HepG2 (cell line): Measurements from ENCODE around the gene KCNT2. TPM values are rescaled to one million over a fixed set of nuclear protein-coding genes. Genes with fewer than 3 reads are reported as not detected.

Source experiments
- ATAC-seq: fragments of 200-7000 bp; cut with Tn5 transposase; 3 replicates; pipeline ENCODE4 v1.9.1; 2020; ENCODE audit warnings: mild to moderate bottlenecking, moderate library complexity
- BruUV-seq: library from RNA; stranded (reverse); fragments of 400-500 nt; replicated peaks from 2 replicates; lab custom pipeline; 2021; lab: Mats Ljungman, UMichigan
- CTCF ChIA-PET: fragments of 300-600 bp; formaldehyde crosslinking; extraction: SDS; loops from one replicate; lab custom pipeline; 2021; ENCODE audit warnings: low total read pairs, inconsistent platforms, low intra/inter-chr PET ratio; lab: Yijun Ruan, JAX
- POLR2A ChIA-PET: fragments of 350-600 bp; sonication (Branson Sonifier 250); formaldehyde crosslinking; loops from one replicate; lab custom pipeline; 2020; ENCODE audit warnings: antibody characterized with exemption, inconsistent platforms; lab: Yijun Ruan, JAX
- DNase-seq: peaks from one replicate; pipeline ENCODE4 v3.0.0-alpha.2; 2015; ENCODE audit warnings: low spot score
- FAIRE-seq: peaks from 3 replicates; lab custom pipeline; 2011; peaks lifted over from hg19 to GRCh38; lab: Jason Lieb, UNC
- H2AFZ ChIP-seq: one replicate; pipeline ENCODE4 v1.6.1; 2011; ENCODE audit warnings: low read length, inconsistent platforms
- H3K27ac ChIP-seq: fragments of 300-600 bp; 3 replicates; pipeline ENCODE4 v1.8.0; 2011; ENCODE audit warnings: mixed run types, mild to moderate bottlenecking, mixed read lengths, low read length, inconsistent platforms; ENCODE audit not compliant: insufficient read depth; ENCODE audit errors: extremely low read length
- H3K27me3 ChIP-seq, 2 experiments: fragments of 200-600 bp in 1 of 2; 2 replicates in 1 of 2; 3 replicates in 1 of 2; pipeline versions ENCODE4 v1.6.0 to v1.8.0; 2011; ENCODE audit warnings: low read length in 2 of 2, mild to moderate bottlenecking in 2 of 2, moderate library complexity in 2 of 2, inconsistent platforms in 1 of 2; ENCODE audit not compliant: insufficient read depth in 2 of 2, control insufficient read depth in 1 of 2
- H3K36me3 ChIP-seq, 2 experiments: fragments of 200-600 bp in 1 of 2; replicated peaks in 1 of 2; 2 replicates in 1 of 2; 3 replicates in 1 of 2; pipeline versions ENCODE4 v1.5.1 to v1.8.0; 2011; ENCODE audit warnings: low read length in 2 of 2, inconsistent platforms in 1 of 2; ENCODE audit not compliant: insufficient read depth in 2 of 2, control insufficient read depth in 1 of 2
- H3K4me1 ChIP-seq: 2 replicates; pipeline ENCODE4 v1.5.1; 2012; ENCODE audit warnings: low read length, inconsistent platforms; ENCODE audit not compliant: insufficient read depth
- H3K4me2 ChIP-seq: 2 replicates; pipeline ENCODE4 v1.6.0; 2011; ENCODE audit warnings: low read depth, low read length, inconsistent platforms
- H3K4me3 ChIP-seq, 3 experiments: fragments of 200-600 bp in 1 of 3; sonication (generic), shearing (Covaris generic) in 1 of 3; replicated peaks in 1 of 3; 2 replicates each; pipeline ENCODE4 v1.5.1; 2011 to 2016; ENCODE audit warnings: low read length in 3 of 3, inconsistent platforms in 2 of 3, low read depth in 2 of 3, mild to moderate bottlenecking in 2 of 3, control low read depth in 1 of 3, mixed read lengths in 1 of 3; ENCODE audit not compliant: insufficient read depth in 1 of 3
- H3K79me2 ChIP-seq: one replicate; pipeline ENCODE4 v1.6.1; 2011; ENCODE audit warnings: low read length, inconsistent platforms; ENCODE audit not compliant: insufficient read depth
- H3K9ac ChIP-seq: 2 replicates; pipeline ENCODE4 v1.6.0; 2011; ENCODE audit warnings: mild to moderate bottlenecking, low read depth, low read length, inconsistent platforms; ENCODE audit not compliant: insufficient read depth
- H3K9me3 ChIP-seq: 2 replicates; pipeline ENCODE4 v1.5.1; 2012; ENCODE audit warnings: mild to moderate bottlenecking, low read length
- H4K20me1 ChIP-seq: 2 replicates; pipeline ENCODE4 v1.6.0; 2011; ENCODE audit warnings: inconsistent platforms, mild to moderate bottlenecking, low read length, moderate library complexity; ENCODE audit not compliant: insufficient read depth
- ARNT2 ChIP-seq: sonication (generic); formaldehyde crosslinking; IDR thresholded peaks from 2 replicates; pipeline ENCODE4 v1.8.0; 2022; ENCODE audit warnings: mild to moderate bottlenecking, low read depth, missing genetic modification reagents, moderate library complexity
- ZBTB40 ChIP-seq, 2 experiments: fragments of 450-650 bp in 1 of 2; sonication (generic) in 1 of 2; formaldehyde crosslinking in 1 of 2; IDR thresholded peaks; 2 replicates each; pipeline versions ENCODE4 v1.6.1 to v1.8.0; 2016 to 2022; ENCODE audit warnings: antibody characterized with exemption in 1 of 2, mild to moderate bottlenecking in 1 of 2, missing genetic modification reagents in 1 of 2
- WGBS: methylation state at CpG from one replicate; pipeline ENCODE4 v1.1.6; 2017; ENCODE audit warnings: low lambda C conversion rate; 5-methylcytosine and 5-hydroxymethylcytosine counted together
- in situ Hi-C: cut with HindIII; loops from 2 replicates; pipeline ENCODE4 v1.10.0; 2017; ENCODE audit warnings: low pct_unique_long_range_greater_than_20kb; ENCODE audit not compliant: extremely low pct_ligation_motif_present
- intact Hi-C: fragments of 100-400 bp; cut with micrococcal nuclease; formaldehyde crosslinking; loops from one replicate; pipeline ENCODE4 v1.10.0; 2022; ENCODE audit not compliant: unreplicated experiment
- polyA plus RNA-seq, 8 experiments: library from polyadenylated mRNA; depleted of rRNA in 3 of 8; stranded (reverse) in 7 of 8; unstranded in 1 of 8; fragments of >200 nt; fragmentation: Illumina TruSeq in 4 of 8; extraction: Trizol in 4 of 8; gene quantifications; 2 replicates each; pipeline versions ENCODE4 v1.2.1 to v1.2.3, GENCODE V29; 2011 to 2016; ENCODE audit warnings: low read depth in 4 of 8, missing spikeins in 1 of 8, mixed read lengths in 1 of 8; ENCODE audit not compliant: insufficient read depth in 1 of 8
- total RNA-seq, 5 experiments: library from RNA; depleted of rRNA; stranded (reverse); fragments of >200 nt; fragmentation: Illumina TruSeq; extraction: Trizol; gene quantifications; 2 replicates each; pipeline ENCODE4 v1.2.3, GENCODE V29; 2016; ENCODE audit warnings: low read depth in 1 of 5

Gene KCNT2
- total and polyA plus RNA-seq, 2 of the 13 experiments (the other 11 are each of a cell fraction or from before 2014, with no cell fraction given): not detected

- no peak for FAIRE-seq
- intact Hi-C loops: no loop called here
- Histone ChIP-seq H3K9me3 (no peaks in the 10 kb centered on the region), H4K20me1 (no peaks in the 10 kb centered on the region), H3K4me1 (no peaks in the 10 kb centered on the region), H2AFZ (no peak overlapping the region), H3K4me2 (no peak overlapping the region), H3K9ac (no peak overlapping the region), H3K4me3 (no peak overlapping the region), H3K27ac (no peak overlapping the region), H3K27me3 (no peaks in the 10 kb centered on the region), H3K79me2 (no peaks in the 10 kb centered on the region), H3K36me3 (no peaks in the 10 kb centered on the region)
- in situ Hi-C loops: no loop called here
- ATAC-seq: no peak
- POLR2A ChIA-PET: no interaction called here
- 18% methylated on average over 5 of the region's 5 CpGs for WGBS
- BruUV-seq: no TSS peak
- no peak for TF ChIP-seq ARNT2
- TF ChIP-seq ZBTB40 (IDR thresholded peaks at IDR 0.05): no peak
- TF ChIP-seq ZBTB40 (CRISPR knock-in tag; IDR thresholded peaks at IDR 0.05): no peak
- CTCF ChIA-PET: no interaction called here
- DNase-seq: no peak
Observed at GRCh38 chr1:196427976-196428734, 180.1 kb downstream of the KCNT2 start.
